Measurements from ENCODE around the gene LACRT. TPM values are rescaled to one million over a fixed set of nuclear protein-coding genes. Genes with fewer than 3 reads are reported as not detected.

LACRT gene
- not detected in 2 replicates for total RNA-seq (2021; fragmentation: NEBNext Ultra II Directional; extraction: Animal tissue kit (Norgen Biotek cat#: 25700))
- polyA plus RNA-seq (2011; rRNA removed) = not detected in 2 replicates
- not detected for polyA plus RNA-seq (2011; cell fraction: cytosol; rRNA removed)
- polyA plus RNA-seq (2011; cell fraction: nucleus; rRNA removed) = not detected
- not detected in 4 replicates for polyA plus RNA-seq (2012, experiment 1 of 2)
- not detected for polyA plus RNA-seq (2012, experiment 2 of 2)
- not detected for polyA plus RNA-seq (2013, experiment 1 of 2)
- not detected for polyA plus RNA-seq (2013, experiment 2 of 2)
- polyA minus RNA-seq (2011; rRNA and poly(A)+ RNA removed) = not detected in 2 replicates
- polyA minus RNA-seq (2011; cell fraction: cytosol; rRNA and poly(A)+ RNA removed) = not detected
- polyA minus RNA-seq (2011; cell fraction: nucleus; rRNA and poly(A)+ RNA removed) = not detected
- long read RNA-seq, experiment 1 = 0 reads
- long read RNA-seq, experiment 2 = 0 reads

GRCh38 chr12:54634795-54635194 is at the start of gene LACRT:
Gene LACRT, minus strand, starts transcription at chr12:54634895. Its CDS starts 54 bp downstream, at chr12:54634841.
- Histone ChIP-seq H3K9ac (replicated peaks in 1 of 4; ENCODE audit: extremely low read depth in 1 of 4, low read depth in 3 of 4, low read length in 3 of 4) (no peak within 1 kb of the TSS), H3K4me1 (replicated peaks in 1 of 4; ENCODE audit: control insufficient read depth in 3 of 4, insufficient read depth in 4 of 4, low read length in 3 of 4) (peaks cover 0 to 3% (median 0%) of the 10 kb centered on the region in 4 experiments; a peak in 2 of 7 replicates), H4K8ac (ENCODE audit: extremely low read depth, insufficient read depth, low read length) (no peak within 1 kb of the TSS), H2BK15ac (ENCODE audit: low read length) (no peak within 1 kb of the TSS), H3K27ac (ENCODE audit: low read depth, low read length) (no peak within 1 kb of the TSS), H2BK120ac (replicated peaks; ENCODE audit: low read depth, low read length) (no peak within 1 kb of the TSS), H3K4me3 (ENCODE audit: extremely low read depth in 1 of 4, insufficient read depth in 2 of 4, low read depth in 3 of 4, low read length in 4 of 4) (no peak within 1 kb of the TSS), H3K79me2 (ENCODE audit: control insufficient read depth in 1 of 2, insufficient read depth in 2 of 2, low read length in 2 of 2) (no peaks in the 10 kb centered on the region), H3K56ac (replicated peaks; ENCODE audit: insufficient read length, low read depth, low read length) (no peak within 1 kb of the TSS), H4K20me1 (replicated peaks in 1 of 2; ENCODE audit: control insufficient read depth in 1 of 2, insufficient read depth in 2 of 2, low read length in 2 of 2) (no peaks in the 10 kb centered on the region), H3K27me3 (replicated peaks in 1 of 4; ENCODE audit: control insufficient read depth in 3 of 4, extremely low read depth in 1 of 4, insufficient read depth in 3 of 4, low read length in 3 of 4) (no peaks in the 10 kb centered on the region), H3K23ac (ENCODE audit: insufficient read length) (no peak within 1 kb of the TSS), H3K18ac (ENCODE audit: extremely low read depth, low read length) (no peak within 1 kb of the TSS), H3K9me3 (ENCODE audit: insufficient read depth in 2 of 2, low read depth in 1 of 2, low read length in 1 of 2) (no peaks in the 10 kb centered on the region), H3K4me2 (ENCODE audit: insufficient read depth in 1 of 2, low read depth in 2 of 2, low read length in 2 of 2) (no peak within 1 kb of the TSS), H2AK5ac (ENCODE audit: low read depth, low read length) (no peak within 1 kb of the TSS), H2BK12ac (ENCODE audit: low read depth, low read length) (no peak within 1 kb of the TSS), H2AFZ (ENCODE audit: low read length) (no peak within 1 kb of the TSS), H3K14ac (ENCODE audit: insufficient read length) (no peak within 1 kb of the TSS), H3K36me3 (ENCODE audit: control insufficient read depth in 2 of 4, insufficient read depth in 4 of 4, low read length in 3 of 4) (no peaks in the 10 kb centered on the region), H4K5ac (ENCODE audit: insufficient read length, low read depth, low read length) (no peak within 1 kb of the TSS), H4K91ac (replicated peaks; ENCODE audit: insufficient read length, low read length) (no peak within 1 kb of the TSS), H2BK20ac (ENCODE audit: low read length) (no peak within 1 kb of the TSS), H3K23me2 (ENCODE audit: low read depth, low read length) (no peaks in the 10 kb centered on the region), H3K79me1 (ENCODE audit: low read depth, low read length) (no peaks in the 10 kb centered on the region), H3K4ac (replicated peaks; ENCODE audit: insufficient read length, low read depth, low read length) (no peak within 1 kb of the TSS), H2BK5ac (ENCODE audit: low read depth, low read length) (no peak within 1 kb of the TSS)
- FAIRE-seq (no peak), DNase-seq (ENCODE audit: low read depth in 1 of 2, low spot score in 2 of 2) (no peak)
- ChIA-PET POLR2A (ENCODE audit: partially characterized antibody) (no interaction called here), CTCF (ENCODE audit: partially characterized antibody) (interaction anchor here (0.6 to 4.2 kb wide), 5 partner anchors 12 to 437 kb away, joined by 4 to 22 read pairs (median 5); no protein-coding TSS in a partner anchor)
- 79% methylated on average over 2 of the region's 2 CpGs; no CpG with 5 or more reads in 1 of the 2 experiments for WGBS, 2 experiments (ENCODE audit: extremely low coverage in 1 of 2, insufficient coverage in 1 of 2, insufficient read length in 1 of 2, insufficient replicate concordance in 2 of 2, low coverage in 1 of 2, low lambda C conversion rate in 2 of 2, missing lambda C conversion rate in 1 of 2)
- TF ChIP-seq CEBPB (IDR thresholded peaks at IDR 0.05; ENCODE audit: low read depth, low read length) (no peak), BACH1 (IDR thresholded peaks at IDR 0.05; ENCODE audit: low read length) (no peak), CTCF (IDR thresholded peaks at IDR 0.05; ENCODE audit: control extremely low read depth in 1 of 3, insufficient read depth in 1 of 3, low read depth in 1 of 3, low read length in 3 of 3) (no peak), NANOG (IDR thresholded peaks at IDR 0.05; ENCODE audit: insufficient read depth, low read depth, low read length, poor library complexity, severe bottlenecking) (no peak), BRCA1 (IDR thresholded peaks at IDR 0.05; ENCODE audit: low read depth, low read length) (no peak), NRF1 (IDR thresholded peaks at IDR 0.05; ENCODE audit: low read depth, low read length) (no peak), SIRT6 (IDR thresholded peaks at IDR 0.05; ENCODE audit: low read length) (no peak), KDM5A (IDR thresholded peaks at IDR 0.05; ENCODE audit: low read length) (no peak), MAFK (IDR thresholded peaks at IDR 0.05; ENCODE audit: low read depth, low read length) (no peak), ASH2L (IDR thresholded peaks at IDR 0.05; ENCODE audit: low read length) (no peak), SUZ12 (IDR thresholded peaks at IDR 0.05; ENCODE audit: low read length) (no peak)

All from H1 (cell line).